Endometrium (tissue), 2 donors: ENCODE measurements around the gene LRIG1.

ENCODE experiments used
- FAIRE-seq: peaks from 2 replicates; lab custom pipeline; 2012; peaks lifted over from hg19 to GRCh38; lab: Jason Lieb, UNC
- donor health status: control.
- donor health status: control.

The LRIG1 gene

GRCh38 chr3:66506154-66506553 is 5.3 kb upstream of the LRIG1 start:
- no peak for FAIRE-seq

GRCh38 chr3:66504850-66505641 is 4.2 kb upstream of the LRIG1 start:
- no peak for FAIRE-seq

- FAIRE-seq: no peak
These were observed 2.2 kb upstream of the LRIG1 start for GRCh38 chr3:66502981-66503380.

- FAIRE-seq: peak; percentile 50
These were observed 1.5 kb upstream of the LRIG1 start for GRCh38 chr3:66502245-66502874.

GRCh38 chr3:66501483-66502244 is 842 bp upstream of the LRIG1 start:
- no peak for FAIRE-seq

- FAIRE-seq: no peak
These were observed 794 bp downstream of the LRIG1 start for GRCh38 chr3:66499881-66500575.

GRCh38 chr3:66498687-66499621 is 1.9 kb downstream of the LRIG1 start:
- FAIRE-seq: no peak

- FAIRE-seq: no peak
These were observed 2.7 kb downstream of the LRIG1 start for GRCh38 chr3:66497985-66498671.

GRCh38 chr3:66497288-66497984 is 3.4 kb downstream of the LRIG1 start:
- FAIRE-seq: no peak

- no peak for FAIRE-seq
These were observed 4.1 kb downstream of the LRIG1 start for GRCh38 chr3:66496746-66497145.

- FAIRE-seq: no peak
These were observed 4.5 kb downstream of the LRIG1 start for GRCh38 chr3:66496301-66496700.

GRCh38 chr3:66495668-66496045 is 5.2 kb downstream of the LRIG1 start:
- FAIRE-seq: no peak

GRCh38 chr3:66494959-66495667 is 5.7 kb downstream of the LRIG1 start:
- no peak for FAIRE-seq

- no peak for FAIRE-seq
These were observed 7.2 kb downstream of the LRIG1 start for GRCh38 chr3:66493458-66494099.

- no peak for FAIRE-seq
These were observed 8.2 kb downstream of the LRIG1 start for GRCh38 chr3:66492672-66493071.

- no peak for FAIRE-seq
These were observed 8.8 kb downstream of the LRIG1 start for GRCh38 chr3:66492071-66492470.

GRCh38 chr3:66490984-66491383 is 9.8 kb downstream of the LRIG1 start:
- FAIRE-seq: peak; percentile 43

- no peak for FAIRE-seq
These were observed 10.6 kb downstream of the LRIG1 start for GRCh38 chr3:66490214-66490613.

GRCh38 chr3:66489581-66489980 is 11.2 kb downstream of the LRIG1 start:
- no peak for FAIRE-seq
